NCI-H510A treated with DMSO at 0.1 percent for 48 hours (cell line): ENCODE data around the gene B4GALT1.

Source experiments
- DNase-seq: peaks from one replicate; lab custom pipeline; 2025; lab: John Stamatoyannopoulos, UW

B4GALT1 gene

GRCh38 chr9:33123407-33124031 is 43.6 kb downstream of the B4GALT1 start:
- no peak for DNase-seq

DNA sequence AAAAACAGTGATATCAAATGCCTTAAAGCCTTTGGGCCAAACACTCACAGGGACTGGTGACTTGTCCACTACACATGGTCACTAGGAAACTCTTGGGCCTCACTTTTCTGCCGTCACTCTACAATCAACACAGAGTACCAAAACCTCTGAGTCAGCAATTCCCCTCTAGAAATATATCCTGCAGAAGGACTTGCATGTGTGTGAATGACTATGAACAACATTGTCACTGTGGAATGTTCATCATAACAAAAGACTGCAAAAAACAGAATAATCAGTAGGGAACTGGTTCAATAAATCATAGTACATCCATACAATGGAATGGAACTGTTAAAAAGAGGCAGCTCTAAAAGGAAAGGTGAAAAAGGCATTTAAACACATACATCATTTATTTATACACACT is 46.5 kb downstream of the B4GALT1 start:
- DNase-seq, result no peak

DNA sequence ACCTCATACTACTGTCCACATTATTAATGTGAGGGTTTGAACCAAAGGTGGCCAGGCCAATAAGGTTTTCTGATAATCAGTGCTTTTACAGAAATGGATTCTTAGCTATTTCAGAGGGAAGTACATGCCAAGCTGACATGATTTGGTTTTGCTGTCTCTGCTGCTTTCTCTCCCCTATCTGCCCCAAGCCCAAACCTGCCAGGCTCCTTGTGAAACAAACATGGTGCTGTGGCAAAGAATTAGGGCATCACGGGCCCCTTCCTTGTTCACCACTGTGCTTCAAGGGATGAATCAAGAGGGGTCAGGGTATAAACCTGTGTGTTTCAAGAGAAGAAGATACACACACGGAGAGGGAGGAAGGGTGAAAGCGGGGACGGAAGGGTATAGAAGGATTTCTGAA is 49.3 kb downstream of the B4GALT1 start:
- no peak for DNase-seq

DNA sequence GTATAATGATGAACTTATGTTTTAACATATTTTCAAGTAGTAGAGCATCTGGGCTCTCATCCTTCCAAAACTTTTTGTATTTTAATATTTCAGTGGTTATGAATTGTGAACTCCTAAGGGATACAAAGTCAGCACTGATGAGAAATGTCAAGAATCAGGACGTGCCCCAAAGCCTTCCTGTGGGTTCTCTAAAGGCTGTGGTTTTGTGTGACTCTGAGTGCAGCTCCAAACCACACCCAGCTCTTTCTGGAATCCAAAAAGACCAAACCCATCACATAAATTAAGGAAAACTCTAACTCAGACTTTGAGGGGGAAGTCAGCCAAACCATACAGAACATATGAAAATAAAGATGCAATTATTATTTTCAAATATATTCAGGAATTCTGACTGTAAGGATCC is 49.8 kb downstream of the B4GALT1 start:
- no peak for DNase-seq

GRCh38 chr9:33116860-33117259 is 50.3 kb downstream of the B4GALT1 start:
- no peak for DNase-seq

DNA sequence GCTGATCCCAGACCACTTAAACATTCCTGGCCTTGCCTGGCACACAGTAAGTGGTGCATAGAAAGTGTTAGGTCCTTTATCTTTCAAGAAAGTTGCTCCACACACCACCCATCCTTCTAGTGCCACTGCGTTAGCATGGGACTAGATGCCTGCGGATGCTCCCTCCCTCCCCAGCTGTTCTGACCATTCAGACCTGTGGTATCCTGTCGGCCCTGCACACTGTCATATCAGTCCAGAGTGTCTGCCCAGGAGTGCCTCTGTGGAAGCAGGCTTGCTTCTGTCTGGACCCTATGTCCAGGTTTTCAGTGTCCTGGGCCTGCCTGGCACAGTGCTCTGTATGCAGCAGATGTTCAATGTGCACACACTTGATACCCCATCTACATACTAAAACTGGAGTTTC is 52.4 kb downstream of the B4GALT1 start:
- no peak for DNase-seq

GRCh38 chr9:33113799-33114547 is 53.2 kb downstream of the B4GALT1 start:
- DNase-seq, result no peak

DNA sequence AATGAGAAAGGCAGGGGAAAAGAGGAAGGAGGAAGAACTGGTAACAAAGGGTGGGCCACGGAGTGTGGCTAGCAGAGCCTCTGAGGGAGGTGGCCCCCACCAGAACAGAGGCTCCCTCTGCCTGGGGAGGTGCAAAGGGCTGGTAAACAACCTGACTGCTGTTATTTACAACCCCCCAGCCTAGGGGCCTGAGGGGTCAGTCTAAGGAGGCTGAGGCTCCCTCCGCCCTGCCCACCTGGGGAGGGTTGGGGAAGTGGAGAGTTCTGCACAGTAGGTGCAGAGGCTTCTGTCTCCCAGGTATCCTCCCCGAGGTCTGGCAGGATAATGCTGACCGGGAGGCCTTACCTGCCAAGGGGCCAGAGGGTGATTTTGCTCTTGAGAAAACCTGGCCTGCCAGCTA is 55.0 kb downstream of the B4GALT1 start:
- no peak for DNase-seq

DNA sequence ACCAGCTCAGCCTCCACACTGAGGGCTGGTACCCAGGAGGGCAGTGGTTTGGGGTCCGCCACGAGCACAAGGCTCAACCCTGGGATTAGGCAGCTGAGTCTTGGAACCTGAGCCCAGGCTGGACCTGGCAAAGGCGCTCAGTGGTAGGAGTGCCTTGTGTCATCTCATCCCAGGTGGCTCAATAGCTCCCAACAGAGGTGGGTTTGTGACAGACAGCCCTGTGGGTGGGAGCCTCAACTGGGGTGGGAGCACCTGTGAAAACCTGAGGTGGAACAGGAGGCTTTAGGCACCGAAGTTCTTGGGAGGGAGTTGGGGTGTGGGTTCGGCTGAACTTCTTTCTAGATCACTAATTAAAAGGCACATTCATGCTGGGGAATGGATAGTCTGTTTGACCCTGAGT is 55.5 kb downstream of the B4GALT1 start:
- no peak for DNase-seq

DNA sequence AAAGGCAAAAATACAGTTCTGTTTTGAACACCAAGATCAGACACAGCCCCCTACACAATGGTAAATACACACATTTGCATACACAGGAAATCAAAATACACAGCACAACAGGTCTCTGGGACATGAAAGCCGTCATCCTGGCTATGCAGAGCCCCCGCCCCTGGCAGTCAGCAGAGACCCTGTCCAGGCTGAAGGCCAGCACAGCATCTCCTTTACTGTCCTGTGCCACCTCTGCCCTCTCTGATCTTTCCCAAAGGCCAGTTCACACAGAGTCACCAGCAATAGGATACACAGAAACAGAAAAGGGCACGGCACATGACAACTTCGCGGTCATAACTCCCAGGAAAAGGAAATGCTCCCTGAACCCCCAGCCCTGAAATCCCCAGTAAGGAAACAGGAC is 56.5 kb downstream of the B4GALT1 start:
- no peak for DNase-seq

DNA sequence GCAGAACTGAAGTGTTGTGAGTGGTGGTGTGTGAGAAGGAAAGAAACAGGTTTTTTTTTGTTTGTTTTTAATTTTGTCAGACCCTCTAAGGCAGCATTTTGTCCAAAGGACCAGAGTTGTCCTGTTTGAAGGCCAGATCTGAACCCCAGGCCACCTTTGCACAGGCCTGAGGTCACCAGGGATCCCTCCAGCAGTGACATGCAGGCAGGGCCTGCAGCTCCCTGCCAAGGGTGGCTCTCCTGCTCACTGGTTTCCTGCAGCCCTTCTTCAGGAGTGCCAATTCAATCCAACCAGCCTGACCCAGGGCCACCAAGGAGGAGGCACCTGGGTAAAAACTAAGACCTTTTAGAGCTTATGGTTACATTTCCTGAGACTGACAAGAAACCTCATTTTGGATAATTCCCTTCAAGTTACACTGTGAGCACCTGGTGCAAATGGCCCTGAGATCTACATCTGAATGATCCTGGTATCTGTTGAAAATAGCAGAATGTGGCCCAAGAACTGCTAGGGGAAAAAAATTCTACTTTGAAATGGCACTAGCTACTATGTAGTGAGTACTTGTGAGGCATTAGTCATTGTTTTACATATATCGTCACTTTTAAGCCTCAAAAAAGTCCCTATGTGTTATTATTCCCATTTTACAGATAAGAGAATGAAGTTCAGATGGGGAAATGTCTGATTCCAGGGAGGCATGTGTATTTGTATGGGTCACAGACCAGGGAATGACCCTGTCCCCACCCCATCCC is 57.1 kb downstream of the B4GALT1 start:
- DNase-seq, result no peak

- no peak for DNase-seq
Observed at GRCh38 chr9:33109097-33109496, 58.0 kb downstream of the B4GALT1 start.

DNA sequence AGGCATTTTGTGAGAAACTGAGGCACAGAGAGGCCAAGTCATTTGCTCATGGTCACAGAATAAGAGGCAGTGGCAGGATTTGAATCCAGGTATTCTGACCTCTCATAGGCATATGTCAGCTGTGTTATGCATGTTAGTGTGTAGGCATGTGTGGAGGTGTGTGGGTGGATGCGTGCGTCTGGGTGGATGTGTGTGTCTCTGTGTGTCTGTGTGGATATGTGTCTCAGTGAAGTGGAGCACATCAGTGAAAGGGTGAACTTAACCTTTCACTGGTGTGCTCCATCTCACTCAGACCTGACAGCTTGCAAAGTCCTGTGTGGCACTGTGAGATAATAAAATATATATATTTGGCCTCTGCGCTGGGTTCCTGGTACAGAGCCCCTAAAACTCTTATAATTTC is 58.7 kb downstream of the B4GALT1 start:
- DNase-seq, result no peak

DNA sequence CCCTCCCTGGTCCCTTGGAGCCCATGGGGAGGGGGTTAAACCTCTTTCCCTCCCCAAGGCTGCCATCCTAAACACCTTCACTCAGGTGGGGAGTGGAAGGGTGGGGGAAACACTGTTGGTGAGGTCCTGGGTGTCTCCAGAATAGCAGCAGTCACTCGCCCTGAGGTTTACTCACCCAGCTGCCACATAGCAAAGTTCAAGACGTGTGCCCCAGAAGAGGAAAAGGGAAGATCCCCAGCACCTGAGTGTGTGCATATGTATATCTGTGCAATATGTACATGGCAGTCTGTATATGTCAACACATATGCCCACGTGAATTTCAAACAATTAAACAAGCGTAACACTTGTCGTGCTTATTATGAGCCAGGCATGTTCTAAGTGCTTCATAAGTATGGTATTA is 59.4 kb downstream of the B4GALT1 start:
- DNase-seq, result no peak

DNA sequence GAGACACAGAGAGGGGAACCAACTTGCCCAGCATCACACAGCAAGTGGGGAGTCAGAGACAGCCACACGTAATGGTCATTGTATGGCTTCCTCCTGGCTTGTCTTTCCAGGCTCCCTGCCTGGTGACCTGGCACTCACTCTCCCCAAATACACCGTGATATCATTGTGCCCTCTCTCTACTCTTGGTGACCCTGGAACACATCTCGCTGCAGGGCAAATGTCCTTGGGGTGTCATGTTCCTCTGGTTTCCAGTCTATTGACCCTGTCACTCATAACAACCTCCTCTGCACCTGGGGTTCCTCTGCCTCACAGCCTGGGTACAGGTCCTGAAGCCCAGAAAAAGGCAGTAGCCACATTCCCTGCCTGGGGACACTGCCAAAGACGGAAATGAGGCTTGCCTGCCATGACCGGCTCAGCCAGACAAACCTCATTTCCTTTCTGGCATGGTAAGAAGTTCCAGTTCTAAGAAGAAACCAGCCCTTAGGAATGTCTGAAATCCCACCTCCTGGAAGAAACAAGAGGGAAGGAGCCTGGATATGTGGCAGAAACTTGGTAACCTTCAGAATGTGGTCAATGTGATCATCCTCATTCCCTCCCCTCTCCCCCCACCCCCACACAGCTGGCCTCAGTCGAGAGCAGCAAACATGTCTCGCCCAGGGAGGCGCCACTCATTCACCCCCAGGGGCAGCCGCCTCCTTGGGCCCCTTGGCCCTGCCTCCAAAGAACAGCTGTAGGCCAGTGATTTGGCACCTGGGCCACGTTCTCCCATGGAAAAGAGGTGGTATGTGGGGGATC is 60.1 kb downstream of the B4GALT1 start:
- no peak for DNase-seq

- DNase-seq, result no peak
Observed at GRCh38 chr9:33106372-33106771, 60.8 kb downstream of the B4GALT1 start.

DNA sequence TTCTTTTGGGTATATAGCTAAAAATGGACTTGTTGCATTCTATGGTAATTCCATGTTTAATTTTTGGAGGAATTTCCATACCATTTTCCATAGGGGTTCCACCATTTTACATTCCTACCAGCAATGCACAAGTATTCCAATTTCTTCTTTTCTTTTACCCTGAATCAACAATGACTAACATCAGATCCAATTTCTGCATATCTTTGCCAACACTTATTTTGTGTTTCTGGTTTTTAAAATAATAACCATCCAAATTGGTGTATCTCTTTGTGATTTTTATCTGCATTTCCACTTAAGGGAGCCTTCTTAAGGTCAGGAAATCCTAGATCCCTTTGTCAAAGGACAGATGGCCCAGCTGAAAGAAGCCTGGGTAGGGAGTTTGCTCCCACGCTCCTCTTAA is 61.2 kb downstream of the B4GALT1 start:
- DNase-seq, result no peak

- no peak for DNase-seq
Observed at GRCh38 chr9:33105504-33105903, 61.6 kb downstream of the B4GALT1 start.

DNA sequence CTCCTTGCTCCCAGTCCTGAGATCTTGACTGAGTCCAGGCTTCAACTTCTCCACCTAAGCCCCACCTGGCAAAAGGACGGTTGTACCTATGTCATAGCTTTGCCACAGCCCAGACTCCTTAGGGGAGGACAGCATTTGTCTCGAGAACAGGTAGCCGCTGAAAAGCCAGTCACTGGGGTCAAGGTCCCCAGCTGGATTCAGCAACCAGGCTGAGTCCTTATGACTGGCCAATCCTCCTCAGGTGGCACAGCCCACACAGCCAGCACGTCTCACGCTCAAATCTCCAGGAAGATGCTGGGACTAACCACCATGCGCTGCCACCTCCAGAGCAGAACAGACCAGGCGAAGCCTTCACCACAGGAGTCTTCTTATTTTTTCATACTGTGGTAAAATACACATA is 62.7 kb downstream of the B4GALT1 start:
- no peak for DNase-seq

- DNase-seq, result no peak
Observed at GRCh38 chr9:33103501-33104281, 63.4 kb downstream of the B4GALT1 start.

DNA sequence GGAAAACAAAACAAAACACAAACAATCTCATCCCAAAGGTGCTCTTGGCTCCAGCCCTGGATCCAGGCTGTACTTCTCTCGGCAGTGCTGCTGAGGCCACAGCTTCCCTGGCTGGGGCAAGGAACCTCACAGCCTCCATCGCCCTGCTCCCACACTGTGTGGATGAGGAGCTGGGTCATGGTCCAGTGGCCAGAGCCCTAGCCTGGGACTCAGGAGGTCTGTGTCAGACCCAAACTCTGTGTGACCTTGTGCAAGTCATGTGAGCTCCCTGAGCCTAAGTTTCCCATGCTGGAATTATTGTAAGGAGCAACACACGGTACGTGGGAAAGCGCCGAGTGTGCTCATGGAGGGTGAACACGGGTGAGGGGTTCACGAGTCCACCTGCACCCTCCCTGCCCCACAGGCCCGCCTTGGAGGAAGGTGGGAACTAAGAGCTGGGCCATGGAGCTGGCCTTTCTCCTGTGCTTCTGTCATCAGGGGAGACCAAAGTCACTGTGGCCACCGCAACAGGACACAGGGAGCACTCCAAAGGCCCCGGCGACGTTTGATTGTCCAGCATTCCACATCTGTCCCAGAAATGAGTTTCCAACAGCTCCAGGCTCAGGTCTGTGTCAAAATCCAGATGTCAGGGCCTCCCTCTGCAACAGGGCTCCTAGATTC is 64.5 kb downstream of the B4GALT1 start:
- DNase-seq, result no peak
